GM12878 (cell line): ENCODE measurements around the gene HINT1.

Experiments
- MTA3 ChIP-seq: IDR thresholded peaks from 2 replicates; pipeline ENCODE4 v1.6.1; 2012; ENCODE audit warnings: low read length, inconsistent platforms, borderline replicate concordance
- SP1 ChIP-seq: IDR thresholded peaks from one replicate; pipeline ENCODE4 v1.6.1; 2011; ENCODE audit warnings: low read depth, low read length

- TF ChIP-seq SP1 = no peak
- no peak for TF ChIP-seq MTA3
Measured at GRCh38 chr5:131171276-131171810, 6.3 kb upstream of the HINT1 start.
